GF-D8 (cell line): ENCODE data around the gene PEPD.

Experiments
- DNase-seq: peaks from one replicate; lab custom pipeline; 2025; lab: John Stamatoyannopoulos, UW

The PEPD gene

DNA sequence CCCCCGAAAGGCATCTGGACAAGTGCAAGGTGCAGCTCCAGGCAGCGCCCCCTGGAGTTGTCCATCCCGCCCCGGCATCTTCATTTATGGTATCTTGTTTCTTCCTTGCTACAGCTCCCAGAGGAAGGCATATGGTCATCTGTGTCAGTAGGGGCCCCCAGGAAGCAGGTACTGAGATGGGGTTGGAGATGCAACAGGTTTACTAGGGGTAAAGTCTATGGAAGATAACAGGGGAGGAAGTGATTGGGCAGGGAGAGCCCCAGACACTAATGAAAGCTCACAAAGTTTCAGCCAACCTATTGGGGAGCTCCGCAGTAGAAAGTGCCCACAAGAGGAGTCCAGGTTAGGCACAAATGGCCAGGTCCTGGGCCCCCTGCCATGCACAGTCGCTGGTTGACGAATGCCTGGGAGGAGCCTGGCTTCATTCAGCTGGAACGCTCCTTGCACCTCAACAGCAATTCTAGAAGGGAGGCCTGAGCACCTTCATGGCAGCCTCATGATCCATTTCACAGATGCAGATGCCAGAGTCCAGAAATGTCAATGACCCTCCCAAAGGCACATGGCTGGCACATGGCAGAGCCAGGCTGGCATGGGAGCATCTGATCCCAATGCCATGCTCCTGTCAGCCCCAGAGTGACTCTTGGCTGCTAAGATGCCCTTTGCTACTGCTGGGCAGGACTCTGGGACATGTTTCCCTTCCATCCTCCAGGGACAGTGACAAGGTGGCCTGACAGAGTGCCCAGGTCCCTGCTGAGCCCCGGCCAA lies 23.8 kb upstream of the PEPD start:
- DNase-seq, result no peak

- DNase-seq, result no peak
These were observed 13.6 kb upstream of the PEPD start for GRCh38 chr19:33535226-33535625.

DNA sequence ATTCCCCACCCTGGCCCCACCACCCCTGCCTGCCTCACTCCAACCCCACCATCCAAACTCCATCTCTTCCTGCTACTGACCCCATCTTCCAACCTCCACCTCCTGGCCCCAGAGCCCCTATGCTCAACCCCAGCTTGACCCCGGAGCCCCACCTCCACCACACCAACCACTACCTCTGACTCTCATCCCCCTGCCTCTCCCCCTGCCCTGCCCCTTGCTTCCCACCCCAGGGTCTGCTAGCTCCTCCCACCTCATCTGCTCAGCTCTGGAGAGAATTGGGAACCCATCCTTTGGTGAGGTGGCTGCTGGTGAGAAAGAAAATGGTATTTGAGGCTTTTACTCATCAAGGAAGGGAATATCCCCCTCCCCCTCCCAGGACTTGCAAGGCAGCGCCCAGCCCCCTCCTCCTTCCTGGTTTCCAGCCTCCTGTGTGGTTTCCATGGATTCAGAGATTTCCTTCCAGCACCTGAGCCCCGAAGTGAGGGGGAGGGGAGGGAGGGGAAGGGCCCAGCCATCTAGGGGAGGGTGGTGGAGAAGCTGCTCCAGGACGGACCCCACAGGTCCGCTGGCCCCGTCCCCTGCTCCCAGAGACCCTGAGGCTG lies 11.4 kb upstream of the PEPD start:
- DNase-seq, result no peak

GRCh38 chr19:33530842-33531241 lies 9.3 kb upstream of the PEPD start:
- DNase-seq, result no peak

GRCh38 chr19:33530296-33530695 lies 8.7 kb upstream of the PEPD start:
- no peak for DNase-seq

DNA sequence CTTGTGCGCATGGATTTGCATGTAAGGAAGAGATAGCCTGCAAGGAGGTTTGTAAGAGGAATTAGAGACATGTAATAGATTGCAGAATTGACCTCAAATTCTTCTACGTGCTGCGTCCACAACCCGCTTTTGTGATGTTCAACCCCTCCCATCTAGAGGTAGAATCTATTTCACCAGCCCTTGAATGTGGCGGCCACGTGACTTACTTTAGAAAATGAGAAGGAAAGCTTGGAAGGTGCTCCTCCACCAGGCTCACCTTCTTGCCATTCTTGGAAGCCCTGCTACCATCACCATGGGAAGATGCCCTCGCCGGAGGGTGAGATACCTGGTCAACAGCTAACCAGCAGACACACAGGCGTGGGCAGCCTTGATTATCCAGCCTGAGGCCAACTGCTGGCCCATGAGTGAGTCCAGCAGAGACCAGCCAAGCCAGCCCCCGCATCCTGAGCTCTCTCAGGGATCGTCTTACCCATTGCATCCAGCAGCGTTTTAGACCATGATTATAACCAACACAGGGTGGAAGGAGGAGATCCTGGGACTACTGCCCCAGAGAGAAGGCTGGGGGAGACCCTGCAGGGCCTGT lies 7.6 kb upstream of the PEPD start:
- no peak for DNase-seq

- no peak for DNase-seq
These were observed 6.8 kb upstream of the PEPD start for GRCh38 chr19:33528404-33528803.

GRCh38 chr19:33527125-33527524 lies 5.5 kb upstream of the PEPD start:
- DNase-seq, result no peak

DNA sequence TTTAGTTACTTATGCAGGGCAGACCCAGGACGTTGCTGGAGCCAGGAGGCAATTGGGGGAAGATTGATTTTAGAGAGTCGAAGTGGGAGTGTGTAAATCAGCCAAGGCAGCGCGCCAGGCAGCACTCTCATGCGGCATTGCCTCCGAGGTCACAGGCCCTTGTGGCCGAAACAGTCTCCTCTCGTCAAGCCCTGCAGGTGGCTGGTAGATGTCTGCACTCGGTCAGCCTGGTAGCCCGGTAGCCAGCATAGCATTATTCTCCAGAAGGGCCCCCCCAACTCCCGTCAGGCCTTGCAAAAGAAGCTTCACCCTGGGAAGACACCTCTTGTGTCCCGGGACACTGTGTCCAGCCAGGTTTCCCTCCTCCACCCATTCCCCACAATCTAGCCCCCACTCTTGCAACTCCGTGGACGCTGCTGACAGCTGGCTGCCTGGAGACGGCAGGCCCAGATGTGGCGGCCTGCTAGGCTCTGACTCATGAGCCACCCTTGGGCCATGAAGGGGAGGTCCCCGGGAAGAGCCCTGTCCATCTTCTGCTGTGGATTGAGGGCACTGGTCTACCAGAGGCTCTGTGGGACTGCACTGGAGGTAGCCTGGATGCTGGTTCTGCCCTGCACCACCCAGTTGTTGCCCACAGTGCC lies 2.6 kb upstream of the PEPD start:
- no peak for DNase-seq

DNA sequence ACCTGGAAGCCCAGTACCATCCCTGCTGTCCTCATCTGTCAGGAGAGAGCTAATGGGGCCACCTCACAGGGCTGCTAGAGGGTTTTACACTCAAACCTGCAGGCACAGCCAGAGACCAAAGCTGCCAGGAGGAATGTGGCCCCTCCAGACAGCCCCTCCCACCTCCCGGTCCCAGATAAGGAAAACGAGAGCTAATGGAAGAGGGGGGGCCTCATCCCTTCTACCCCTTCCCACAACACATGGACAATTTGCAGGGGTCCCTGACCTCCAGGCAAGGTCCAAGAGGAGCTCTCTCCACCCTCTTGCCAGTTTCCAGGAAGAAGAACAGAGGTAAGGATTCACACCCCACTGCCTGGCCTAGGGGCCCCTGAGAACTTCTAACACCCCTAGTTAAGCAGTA lies 1.6 kb upstream of the PEPD start:
- DNase-seq, result no peak

GRCh38 chr19:33522371-33522662 lies 726 bp upstream of the PEPD start:
- no peak for DNase-seq

- DNase-seq, result no peak
These were observed 629 bp downstream of the PEPD start for GRCh38 chr19:33520844-33521479.

DNA sequence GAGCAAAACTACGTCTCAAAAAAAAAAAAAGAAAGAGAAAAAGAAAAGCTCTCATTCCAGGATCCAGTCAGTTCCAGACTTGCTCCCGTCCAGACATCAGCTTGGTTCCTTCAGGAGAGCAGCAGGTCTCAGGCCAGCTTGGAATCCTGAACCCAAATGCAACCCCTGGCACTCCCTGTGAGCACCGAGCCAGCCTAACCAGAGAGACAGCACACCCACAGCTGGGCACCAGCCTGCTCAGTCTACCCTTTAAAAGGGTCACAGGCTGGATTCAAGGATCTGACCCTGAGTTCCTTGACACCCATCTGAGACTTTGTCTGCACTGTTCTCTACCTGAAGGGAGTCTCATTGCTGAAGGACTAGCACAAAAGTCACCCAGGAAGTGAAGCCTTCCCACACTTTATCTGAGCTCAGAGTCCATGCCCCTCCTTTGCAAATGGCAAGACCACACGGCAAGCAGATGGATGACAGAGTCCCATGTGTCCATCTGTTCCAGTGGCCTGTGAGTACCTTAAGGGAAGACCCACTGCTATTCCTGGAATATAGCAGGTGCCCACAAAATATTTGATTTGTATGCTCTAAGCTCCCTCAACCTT lies 1.4 kb downstream of the PEPD start:
- no peak for DNase-seq

GRCh38 chr19:33519416-33519815 lies 2.2 kb downstream of the PEPD start:
- no peak for DNase-seq

DNA sequence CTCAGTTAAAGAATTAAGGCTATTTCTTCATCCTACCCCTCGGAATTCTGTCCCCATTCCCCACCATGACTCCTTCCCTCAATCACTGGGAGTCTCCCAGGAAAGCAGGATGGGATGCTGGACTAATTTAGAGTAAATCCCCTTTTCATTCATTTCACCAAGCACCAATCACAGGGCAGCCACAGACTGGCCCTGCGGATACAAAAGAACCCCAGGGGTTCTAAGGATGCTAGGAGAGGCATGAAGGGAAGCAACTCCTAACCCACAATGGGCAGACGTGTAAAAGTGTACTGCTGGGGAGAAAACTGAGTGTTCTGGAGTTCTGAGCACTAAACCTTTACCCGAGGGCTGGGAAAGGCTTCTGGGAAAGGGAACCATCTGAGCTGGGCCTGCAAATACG lies 3.0 kb downstream of the PEPD start:
- DNase-seq, result no peak

- DNase-seq, result no peak
These were observed 3.7 kb downstream of the PEPD start for GRCh38 chr19:33517922-33518321.

DNA sequence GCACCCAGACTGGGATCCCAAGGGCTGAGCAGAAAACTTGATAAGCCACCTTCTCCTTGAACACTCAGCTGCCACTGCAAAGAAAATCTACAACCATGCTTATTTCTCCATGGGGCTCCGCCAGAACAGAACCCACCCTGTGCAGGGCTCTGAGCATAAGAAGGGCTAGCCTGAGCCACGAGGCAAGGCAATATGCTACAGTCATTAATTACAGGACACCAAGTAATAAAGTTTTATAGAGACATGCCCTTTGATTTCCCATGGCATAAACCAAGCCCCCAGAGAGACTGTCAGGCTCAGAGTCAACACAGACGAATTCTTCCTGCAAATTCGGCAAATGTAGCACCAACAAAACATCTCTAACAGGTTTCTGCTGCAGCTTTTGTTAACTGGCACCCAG lies 5.7 kb downstream of the PEPD start:
- DNase-seq, result no peak

DNA sequence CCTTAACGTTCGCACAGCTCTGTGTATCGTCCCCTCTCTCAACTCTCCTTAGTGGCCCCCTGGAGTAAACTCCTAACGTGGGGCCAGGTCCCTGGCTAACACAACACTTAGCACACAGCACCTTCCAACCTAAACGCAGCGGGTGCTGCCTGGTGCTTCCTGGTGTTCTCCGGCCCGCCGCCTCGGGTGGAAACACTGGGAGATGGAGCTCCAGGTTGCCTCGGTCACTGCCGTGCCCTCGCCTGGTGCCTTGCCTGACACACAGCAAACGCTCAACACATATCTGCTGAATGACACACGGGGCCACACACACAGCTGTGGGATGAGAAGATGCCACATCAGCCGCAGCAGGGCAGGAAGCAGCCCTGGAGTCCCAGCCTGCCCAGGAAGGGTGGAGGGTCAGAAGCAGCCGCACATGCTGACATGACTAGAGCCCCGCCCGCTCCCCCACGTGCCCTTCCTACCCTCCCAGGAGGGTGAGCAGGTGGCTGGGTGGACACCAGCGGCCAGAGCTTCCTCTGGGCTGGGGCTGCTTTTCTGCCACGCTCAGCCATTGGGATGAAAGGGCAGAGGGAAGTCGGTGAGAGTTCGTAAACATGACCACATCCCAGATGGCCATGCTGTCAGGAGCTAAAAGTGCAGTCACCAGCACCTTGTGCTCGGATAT lies 6.6 kb downstream of the PEPD start:
- DNase-seq, result no peak

GRCh38 chr19:33513424-33513823 lies 8.2 kb downstream of the PEPD start:
- no peak for DNase-seq

- no peak for DNase-seq
These were observed 8.9 kb downstream of the PEPD start for GRCh38 chr19:33512580-33513137.

DNA sequence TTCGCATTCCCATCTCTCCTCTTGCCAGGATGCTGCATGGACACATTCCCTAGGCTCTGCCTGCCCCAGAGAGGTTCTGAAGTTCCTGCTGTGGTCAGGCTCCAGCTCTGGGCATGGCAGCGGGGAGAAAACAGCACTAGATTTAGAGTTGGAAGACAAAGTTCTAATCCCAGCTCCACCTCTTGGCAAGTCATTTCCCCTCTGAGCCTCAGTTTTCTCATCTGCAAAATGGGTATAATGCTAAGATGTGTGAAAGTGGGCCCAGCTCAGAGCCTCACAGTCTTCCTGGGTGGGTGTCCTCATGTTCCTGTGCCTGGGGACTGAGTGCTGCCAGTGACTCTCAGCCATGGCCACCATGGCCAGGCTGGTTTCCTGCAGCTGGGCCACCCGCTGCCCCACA lies 9.6 kb downstream of the PEPD start:
- no peak for DNase-seq

DNA sequence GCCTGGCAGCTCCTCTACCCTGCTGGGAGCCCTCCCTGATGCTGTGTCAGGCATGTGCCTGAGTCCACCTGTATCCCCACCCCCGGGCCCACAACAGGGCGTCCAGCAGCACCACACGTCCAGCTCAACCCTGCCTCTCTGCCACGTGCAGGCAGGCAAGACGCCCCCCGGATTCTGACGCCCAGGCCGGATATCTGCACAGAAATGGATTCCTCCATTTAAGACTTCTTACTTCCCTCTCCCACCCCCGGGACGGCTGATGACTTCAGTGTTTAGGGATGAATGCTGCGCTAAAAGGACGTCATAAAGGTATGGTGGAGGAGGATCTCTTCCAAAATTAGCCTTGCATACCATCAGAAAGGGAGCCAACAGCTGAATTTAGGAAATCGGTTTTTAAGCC lies 10.2 kb downstream of the PEPD start:
- no peak for DNase-seq
